Measurements from ENCODE around the gene TTC36. TPM values are rescaled to one million over a fixed set of nuclear protein-coding genes. Genes with fewer than 3 reads are reported as not detected.

The TTC36 gene
- total RNA-seq, 5 donors from 2014 or later (not counting 1 experiment from before 2014, with no cell fraction given), result 0.53 to 1.7 (median 1.2) TPM

DNA sequence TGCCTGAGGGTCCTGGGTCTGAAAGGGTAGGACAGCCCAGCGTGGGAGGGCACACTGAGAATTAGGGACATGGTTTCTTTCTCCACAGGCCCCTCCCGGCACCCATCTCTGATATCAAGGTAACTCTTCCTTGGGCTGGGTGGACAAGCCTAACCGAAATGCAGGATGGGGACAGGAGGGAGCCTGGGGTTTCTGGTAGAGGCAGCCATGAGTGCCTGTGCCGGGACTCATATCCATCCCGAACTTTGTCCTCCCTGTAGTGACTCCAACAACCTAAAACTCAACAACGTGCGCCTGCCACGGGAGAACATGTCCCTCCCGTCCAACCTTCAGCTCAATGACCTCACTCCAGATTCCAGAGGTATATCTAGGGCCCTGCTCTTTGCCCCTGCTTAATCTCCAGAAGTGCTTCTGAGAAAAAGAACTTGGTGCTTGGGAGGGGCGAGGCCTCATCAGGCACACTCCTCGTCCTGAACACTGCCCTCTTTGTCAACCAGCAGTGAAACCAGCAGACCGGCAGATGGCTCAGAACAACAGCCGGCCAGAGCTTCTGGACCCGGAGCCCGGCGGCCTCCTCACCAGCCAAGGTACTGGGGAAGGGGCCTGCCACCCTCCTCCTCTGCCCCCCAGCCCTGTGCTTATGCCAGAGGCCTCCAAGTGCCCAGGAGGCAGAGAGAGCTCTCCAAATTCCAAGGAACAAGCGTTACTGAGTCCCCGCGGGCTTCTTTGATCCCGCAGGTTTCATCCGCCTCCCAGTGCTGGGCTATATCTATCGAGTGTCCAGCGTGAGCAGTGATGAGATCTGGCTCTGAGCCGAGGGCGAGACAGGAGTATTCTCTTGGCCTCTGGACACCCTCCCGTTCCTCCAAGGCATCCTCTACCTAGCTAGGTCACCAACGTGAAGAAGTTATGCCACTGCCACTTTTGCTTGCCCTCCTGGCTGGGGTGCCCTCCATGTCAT, 6.8 kb downstream of the TTC36 start:
- Mint-ChIP-seq H3K9me3 (no peaks in the 10 kb centered on the region), H3K4me1 (peaks cover 21 to 24% (median 24%) of the 10 kb centered on the region in 3 donors), H3K27ac (no peak overlapping the region), H3K36me3 (peaks cover 9% of the 10 kb centered on the region), H3K27me3 (no peaks in the 10 kb centered on the region), H3K4me3 (no peak overlapping the region)
- 81% methylated on average over 23 of the region's 27 CpGs for WGBS (ENCODE audit: insufficient coverage)
- no peak overlapping the region for H3K4me3 ChIP-seq (ENCODE audit: control insufficient read depth in 1 of 2, extremely low read depth in 1 of 2, low read length in 1 of 2)
- DNase-seq, result no peak
- no peak overlapping the region for H3K27ac ChIP-seq (ENCODE audit: low read length)
- no peak for ATAC-seq (replicated peaks in 1 of 4)
- no peaks in the 10 kb centered on the region for H3K9me3 ChIP-seq
- POLR2A ChIA-PET, result interaction anchor here (0.6 kb wide), 3 partner anchors 14 to 471 kb away, joined by 3 to 5 read pairs (median 3); no protein-coding TSS in a partner anchor
- H3K27me3 ChIP-seq (replicated peaks in 1 of 2; ENCODE audit: control insufficient read depth in 2 of 2, extremely low read depth in 1 of 2, insufficient read depth in 2 of 2, low read length in 1 of 2), result no peaks in the 10 kb centered on the region
- CTCF ChIA-PET, result no interaction called here
- H3K4me1 ChIP-seq (ENCODE audit: control insufficient read depth in 1 of 2, extremely low read depth in 1 of 2, insufficient read depth in 2 of 2, low read length in 2 of 2), result peaks cover 6 to 23% of the 10 kb centered on the region in 2 experiments
- H3K36me3 ChIP-seq (ENCODE audit: control insufficient read depth in 2 of 2, extremely low read depth in 1 of 2, insufficient read depth in 1 of 2, low read length in 1 of 2), result peaks cover 0 to 7% of the 10 kb centered on the region in 2 donors

DNA sequence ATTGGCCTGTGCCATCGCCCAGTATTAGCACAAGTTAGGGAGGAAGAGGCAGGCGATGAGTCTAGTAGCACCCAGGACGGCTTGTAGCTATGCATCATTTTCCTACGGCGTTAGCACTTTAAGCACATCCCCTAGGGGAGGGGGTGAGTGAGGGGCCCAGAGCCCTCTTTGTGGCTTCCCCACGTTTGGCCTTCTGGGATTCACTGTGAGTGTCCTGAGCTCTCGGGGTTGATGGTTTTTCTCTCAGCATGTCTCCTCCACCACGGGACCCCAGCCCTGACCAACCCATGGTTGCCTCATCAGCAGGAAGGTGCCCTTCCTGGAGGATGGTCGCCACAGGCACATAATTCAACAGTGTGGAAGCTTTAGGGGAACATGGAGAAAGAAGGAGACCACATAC, 8.0 kb downstream of the TTC36 start:
- no peak overlapping the region for H3K27ac Mint-ChIP-seq

DNA sequence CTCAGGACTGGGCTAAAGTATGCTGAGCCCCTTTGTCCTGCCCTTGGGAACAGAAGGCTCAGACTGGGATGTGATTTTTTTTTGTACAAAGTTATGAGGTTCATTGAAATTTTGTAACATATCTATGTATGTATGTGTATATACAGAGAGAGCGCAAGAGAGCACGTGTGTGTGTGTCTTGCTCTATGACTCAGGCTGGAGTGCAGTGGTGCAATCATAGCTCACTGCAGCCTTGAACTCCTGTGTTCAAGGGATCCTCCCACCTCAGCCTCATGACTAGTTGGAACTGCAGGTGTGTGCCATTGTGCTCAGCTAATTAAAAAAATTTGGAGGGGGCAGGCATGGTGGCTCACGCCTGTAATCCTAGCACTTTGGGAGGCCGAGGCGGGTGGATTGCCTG, 9.5 kb downstream of the TTC36 start:
- Mint-ChIP-seq H3K9me3 (no peaks in the 10 kb centered on the region), H3K27ac (no peak overlapping the region), H3K4me3 (no peak overlapping the region), H3K36me3 (peaks cover 17% of the 10 kb centered on the region), H3K4me1 (peaks cover 3 to 7% (median 6%) of the 10 kb centered on the region in 3 donors), H3K27me3 (no peaks in the 10 kb centered on the region)
- Histone ChIP-seq H3K36me3 (ENCODE audit: control insufficient read depth in 2 of 2, extremely low read depth in 1 of 2, insufficient read depth in 1 of 2, low read length in 1 of 2) (peaks cover 0 to 7% of the 10 kb centered on the region in 2 donors), H3K9me3 (no peaks in the 10 kb centered on the region), H3K27ac (ENCODE audit: low read length) (no peak overlapping the region), H3K4me1 (ENCODE audit: control insufficient read depth in 1 of 2, extremely low read depth in 1 of 2, insufficient read depth in 2 of 2, low read length in 2 of 2) (peaks cover 0 to 4% of the 10 kb centered on the region in 2 experiments), H3K4me3 (ENCODE audit: control insufficient read depth in 1 of 2, extremely low read depth in 1 of 2, low read length in 1 of 2) (no peak overlapping the region), H3K27me3 (replicated peaks in 1 of 2; ENCODE audit: control insufficient read depth in 2 of 2, extremely low read depth in 1 of 2, insufficient read depth in 2 of 2, low read length in 1 of 2) (no peaks in the 10 kb centered on the region)
- CTCF ChIA-PET, result no interaction called here
- POLR2A ChIA-PET, result no interaction called here
- WGBS (ENCODE audit: insufficient coverage), result 92% methylated on average over 2 of the region's 5 CpGs
- no peak for DNase-seq
- ATAC-seq (replicated peaks in 1 of 4), result no peak

More for the DNA sequence above, 8.0 kb downstream of the TTC36 start:
- H3K4me1 Mint-ChIP-seq, result peaks cover 9 to 12% (median 11%) of the 10 kb centered on the region in 3 donors
- peaks cover 0 to 7% of the 10 kb centered on the region in 2 donors for H3K36me3 ChIP-seq (ENCODE audit: control insufficient read depth in 2 of 2, extremely low read depth in 1 of 2, insufficient read depth in 1 of 2, low read length in 1 of 2)
- H3K9me3 Mint-ChIP-seq, result no peaks in the 10 kb centered on the region
- no peak overlapping the region for H3K4me3 Mint-ChIP-seq
- DNase-seq (no peak), ATAC-seq (replicated peaks in 1 of 4) (no peak)
- CTCF ChIA-PET, result no interaction called here
- H3K27ac ChIP-seq (ENCODE audit: low read length), result no peak overlapping the region
- H3K27me3 Mint-ChIP-seq, result no peaks in the 10 kb centered on the region
- no peaks in the 10 kb centered on the region for H3K27me3 ChIP-seq (replicated peaks in 1 of 2; ENCODE audit: control insufficient read depth in 2 of 2, extremely low read depth in 1 of 2, insufficient read depth in 2 of 2, low read length in 1 of 2)
- POLR2A ChIA-PET, result no interaction called here
- H3K4me3 ChIP-seq (ENCODE audit: control insufficient read depth in 1 of 2, extremely low read depth in 1 of 2, low read length in 1 of 2), result no peak overlapping the region
- H3K4me1 ChIP-seq (ENCODE audit: control insufficient read depth in 1 of 2, extremely low read depth in 1 of 2, insufficient read depth in 2 of 2, low read length in 2 of 2), result peaks cover 4 to 11% of the 10 kb centered on the region in 2 experiments
- H3K9me3 ChIP-seq, result no peaks in the 10 kb centered on the region
- H3K36me3 Mint-ChIP-seq, result peaks cover 10% of the 10 kb centered on the region
- no CpG with 5 or more reads among the region's 9 CpGs for WGBS (ENCODE audit: insufficient coverage)

DNA sequence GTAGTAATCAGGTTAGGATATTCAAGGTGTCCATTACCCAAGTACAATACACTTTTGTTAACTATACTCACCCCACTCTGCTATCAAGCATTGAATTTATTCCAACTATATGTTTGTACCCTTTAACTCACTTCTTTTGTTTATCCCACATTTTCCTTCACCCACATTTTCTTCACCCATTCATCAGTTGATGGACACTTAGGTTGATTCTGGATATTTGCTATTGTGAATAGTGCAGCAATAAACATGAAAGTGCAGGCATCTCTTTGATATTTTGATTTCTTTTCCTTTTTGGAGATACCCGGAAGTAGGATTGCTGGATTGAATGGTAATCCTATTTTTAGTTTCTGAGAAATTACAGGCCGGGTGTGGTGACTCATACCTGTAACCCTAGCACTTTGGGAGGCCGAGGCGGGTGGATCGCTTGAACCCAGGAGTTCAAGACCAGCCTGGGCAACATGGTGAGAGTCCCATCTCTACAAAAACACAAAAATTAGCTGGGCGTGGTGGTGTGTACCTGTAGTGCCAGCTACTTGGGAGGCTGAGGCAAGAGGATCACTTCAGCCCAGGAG, 10.2 kb downstream of the TTC36 start:
- CTCF ChIA-PET, result no interaction called here
- Mint-ChIP-seq H3K27ac (no peak overlapping the region), H3K36me3 (peaks cover 17% of the 10 kb centered on the region), H3K4me1 (no peaks in the 10 kb centered on the region), H3K27me3 (no peaks in the 10 kb centered on the region), H3K9me3 (no peaks in the 10 kb centered on the region), H3K4me3 (no peak overlapping the region)
- WGBS (ENCODE audit: insufficient coverage), result 60% methylated on average over 1 of the region's 6 CpGs
- Histone ChIP-seq H3K27ac (ENCODE audit: low read length) (no peak overlapping the region), H3K9me3 (no peaks in the 10 kb centered on the region), H3K4me1 (ENCODE audit: control insufficient read depth in 1 of 2, extremely low read depth in 1 of 2, insufficient read depth in 2 of 2, low read length in 2 of 2) (no peaks in the 10 kb centered on the region), H3K4me3 (ENCODE audit: control insufficient read depth in 1 of 2, extremely low read depth in 1 of 2, low read length in 1 of 2) (no peak overlapping the region), H3K36me3 (ENCODE audit: control insufficient read depth in 2 of 2, extremely low read depth in 1 of 2, insufficient read depth in 1 of 2, low read length in 1 of 2) (peaks cover 0 to 10% of the 10 kb centered on the region in 2 donors), H3K27me3 (replicated peaks in 1 of 2; ENCODE audit: control insufficient read depth in 2 of 2, extremely low read depth in 1 of 2, insufficient read depth in 2 of 2, low read length in 1 of 2) (no peaks in the 10 kb centered on the region)
- DNase-seq, result no peak
- no peak for ATAC-seq (replicated peaks in 1 of 4)
- POLR2A ChIA-PET, result no interaction called here

DNA sequence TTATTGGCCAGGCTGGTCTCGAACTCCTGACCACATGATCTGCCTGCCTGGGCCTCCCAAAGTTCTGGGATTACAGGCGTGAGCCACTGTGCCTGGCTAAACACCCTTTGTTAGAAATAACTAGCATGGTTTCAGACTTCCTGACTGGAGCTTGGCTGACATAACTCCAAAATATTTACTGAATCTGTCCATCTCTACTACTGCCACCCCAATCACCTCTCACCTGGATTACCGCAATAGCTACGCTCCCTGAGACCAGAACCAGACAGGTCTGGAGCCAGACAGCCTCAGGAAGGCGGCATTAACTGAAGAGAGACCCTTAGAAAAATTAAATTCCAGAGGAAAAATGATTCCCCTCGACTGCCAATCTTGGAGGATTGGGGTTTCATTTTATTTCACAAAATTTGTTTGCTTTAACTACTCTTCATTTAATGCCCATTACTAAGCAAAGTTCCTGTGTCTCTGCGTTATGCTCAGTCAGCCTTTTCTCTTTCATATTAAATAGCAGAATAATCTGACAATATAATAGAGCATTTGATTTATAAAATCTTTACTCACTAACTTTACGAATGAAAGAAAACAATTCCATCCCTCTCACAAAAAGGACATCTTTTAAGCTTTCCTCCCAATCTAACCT, 16.9 kb downstream of the TTC36 start:
- H3K27ac ChIP-seq (ENCODE audit: low read length), result no peak overlapping the region
- no peak overlapping the region for H3K27ac Mint-ChIP-seq
- H3K4me1 ChIP-seq (ENCODE audit: control insufficient read depth in 1 of 2, extremely low read depth in 1 of 2, insufficient read depth in 2 of 2, low read length in 2 of 2), result no peaks in the 10 kb centered on the region
- no peak for ATAC-seq (replicated peaks in 1 of 4)
- H3K4me3 Mint-ChIP-seq, result no peak overlapping the region
- no peaks in the 10 kb centered on the region for H3K4me1 Mint-ChIP-seq
- no peak for DNase-seq
- CTCF ChIA-PET, result no interaction called here
- no peaks in the 10 kb centered on the region for H3K27me3 Mint-ChIP-seq
- H3K36me3 ChIP-seq (ENCODE audit: control insufficient read depth in 2 of 2, extremely low read depth in 1 of 2, insufficient read depth in 1 of 2, low read length in 1 of 2), result peaks cover 6 to 10% of the 10 kb centered on the region in 2 donors
- 100% methylated on average over 3 of the region's 8 CpGs for WGBS (ENCODE audit: insufficient coverage)
- H3K9me3 Mint-ChIP-seq, result no peaks in the 10 kb centered on the region
- no peaks in the 10 kb centered on the region for H3K9me3 ChIP-seq
- H3K36me3 Mint-ChIP-seq, result peaks cover 23% of the 10 kb centered on the region
- POLR2A ChIA-PET, result interaction anchor here in 1 of 2 donors (0.5 kb wide), 1 partner anchor 555 kb away, joined by 3 read pairs; no protein-coding TSS in a partner anchor
- no peaks in the 10 kb centered on the region for H3K27me3 ChIP-seq (replicated peaks in 1 of 2; ENCODE audit: control insufficient read depth in 2 of 2, extremely low read depth in 1 of 2, insufficient read depth in 2 of 2, low read length in 1 of 2)
- no peak overlapping the region for H3K4me3 ChIP-seq (ENCODE audit: control insufficient read depth in 1 of 2, extremely low read depth in 1 of 2, low read length in 1 of 2)

DNA sequence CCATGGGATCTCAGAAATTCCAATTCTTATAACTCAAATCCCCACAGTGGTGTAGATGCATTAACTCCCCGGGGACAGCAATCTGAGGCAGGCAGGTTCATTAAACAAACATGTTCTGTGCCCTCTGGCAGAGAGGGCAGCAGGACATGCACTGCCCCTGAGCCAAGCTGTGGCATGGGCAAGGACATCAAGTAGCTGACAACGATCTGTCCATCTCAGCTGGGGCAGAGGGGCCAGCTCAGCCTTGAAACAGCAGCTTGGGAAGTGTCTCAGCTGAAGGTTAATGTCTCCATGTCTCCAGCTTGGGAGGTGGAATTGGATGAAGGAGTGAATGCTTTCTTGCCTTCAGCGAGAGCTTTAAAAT, 17.4 kb downstream of the TTC36 start:
- H3K4me1 Mint-ChIP-seq, result no peaks in the 10 kb centered on the region
- DNase-seq (no peak), ATAC-seq (replicated peaks in 1 of 4) (no peak)
- Histone ChIP-seq H3K9me3 (no peaks in the 10 kb centered on the region), H3K27ac (ENCODE audit: low read length) (no peak overlapping the region), H3K36me3 (ENCODE audit: control insufficient read depth in 2 of 2, extremely low read depth in 1 of 2, insufficient read depth in 1 of 2, low read length in 1 of 2) (peaks cover 6 to 10% of the 10 kb centered on the region in 2 donors), H3K4me1 (ENCODE audit: control insufficient read depth in 1 of 2, extremely low read depth in 1 of 2, insufficient read depth in 2 of 2, low read length in 2 of 2) (no peaks in the 10 kb centered on the region), H3K4me3 (ENCODE audit: control insufficient read depth in 1 of 2, extremely low read depth in 1 of 2, low read length in 1 of 2) (no peak overlapping the region), H3K27me3 (replicated peaks in 1 of 2; ENCODE audit: control insufficient read depth in 2 of 2, extremely low read depth in 1 of 2, insufficient read depth in 2 of 2, low read length in 1 of 2) (no peaks in the 10 kb centered on the region)
- ChIA-PET POLR2A (interaction anchor here in 1 of 2 donors (0.5 kb wide), 1 partner anchor 555 kb away, joined by 3 read pairs; no protein-coding TSS in a partner anchor), CTCF (no interaction called here)
- no peak overlapping the region for H3K4me3 Mint-ChIP-seq
- no peaks in the 10 kb centered on the region for H3K9me3 Mint-ChIP-seq
- no peak overlapping the region for H3K27ac Mint-ChIP-seq
- 88% methylated on average over 2 of the region's 3 CpGs for WGBS (ENCODE audit: insufficient coverage)
- H3K27me3 Mint-ChIP-seq, result no peaks in the 10 kb centered on the region
- peaks cover 23% of the 10 kb centered on the region for H3K36me3 Mint-ChIP-seq

Data from T-cell (primary cell).